ENCODE data around the gene SYT4. TPM values are rescaled to one million over a fixed set of nuclear protein-coding genes. Genes with fewer than 3 reads are reported as not detected.

The SYT4 gene
- total RNA-seq, 2 experiments from 2014 or later, result 0.31 TPM; not detected in 1

DNA sequence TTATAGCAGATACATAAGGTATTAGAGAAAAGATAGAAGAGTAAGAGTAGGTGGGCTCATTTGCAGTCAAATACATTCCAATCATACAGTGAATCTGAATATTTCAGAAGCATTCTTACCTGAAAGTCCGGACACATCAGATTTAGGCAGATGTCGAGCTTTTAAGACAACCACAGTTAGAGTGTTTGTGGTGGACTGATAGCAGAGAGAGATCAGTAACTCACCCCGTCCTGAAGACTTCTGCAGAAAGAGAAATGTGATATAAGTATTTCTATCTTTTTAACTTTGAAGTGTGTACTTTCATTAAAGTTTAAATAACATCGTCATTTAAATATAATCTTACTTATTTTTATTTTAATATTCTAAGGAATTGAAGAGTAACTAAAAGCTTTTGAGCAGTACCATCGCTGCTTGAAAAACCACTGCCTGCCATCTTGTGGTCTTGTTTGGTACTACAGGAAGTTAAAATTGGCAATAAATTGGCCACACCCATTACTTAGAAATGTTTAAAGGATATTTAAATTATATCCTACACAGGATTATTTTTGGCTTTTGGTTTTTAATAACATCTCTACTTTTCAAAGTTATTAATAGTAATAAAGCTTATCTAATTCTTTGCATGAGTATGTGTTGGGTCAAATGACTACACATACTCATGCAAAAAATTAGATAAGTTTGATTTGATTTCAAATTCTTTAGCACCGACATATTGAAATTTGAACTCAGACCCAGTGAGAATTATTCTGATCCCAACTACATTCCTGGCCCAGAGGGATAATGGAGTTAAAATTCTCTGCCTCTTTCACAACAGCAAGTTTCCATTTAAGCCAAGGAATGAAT, 5.5 kb downstream of the SYT4 start:
- Mint-ChIP-seq H3K36me3 (ENCODE audit: low read depth) (no peaks in the 10 kb centered on the region), H3K27ac (no peak overlapping the region), H3K9me3 (no peaks in the 10 kb centered on the region), H3K4me3 (no peak overlapping the region), H3K4me1 (ENCODE audit: low read depth) (no peaks in the 10 kb centered on the region), H3K27me3 (no peaks in the 10 kb centered on the region)
- intact Hi-C loops (cut with DNase I, micrococcal nuclease), result loop anchor here in 1 of 2 experiments (5.0 to 10.0 kb wide), 2 partner anchors 977 to 1160 kb away; no protein-coding TSS in a partner anchor
- Histone ChIP-seq H3K27ac (ENCODE audit: low read depth in 1 of 2, low read length in 2 of 2) (no peak overlapping the region), H3K4me1 (ENCODE audit: insufficient read depth, low read length) (no peaks in the 10 kb centered on the region), H3K4me3 (ENCODE audit: low read length) (no peak overlapping the region), H3K27me3 (ENCODE audit: control insufficient read depth in 1 of 2, insufficient read depth in 2 of 2, low read length in 2 of 2) (no peaks in the 10 kb centered on the region), H3K9me3 (ENCODE audit: control insufficient read depth in 1 of 2, insufficient read depth in 1 of 2, low read length in 2 of 2) (no peaks in the 10 kb centered on the region), H3K36me3 (ENCODE audit: insufficient read depth, low read length) (no peaks in the 10 kb centered on the region)
- peak in 4 of 14 experiments; percentile 3 to 36 (median 32) for DNase-seq
- no peak for ATAC-seq (ENCODE audit: poor library complexity)
- ChIA-PET CTCF (interaction anchor here (1.9 kb wide), 1 partner anchor 1157 kb away, joined by 13 read pairs; no protein-coding TSS in a partner anchor), POLR2A (no interaction called here)
- TF ChIP-seq, protein P1, sequence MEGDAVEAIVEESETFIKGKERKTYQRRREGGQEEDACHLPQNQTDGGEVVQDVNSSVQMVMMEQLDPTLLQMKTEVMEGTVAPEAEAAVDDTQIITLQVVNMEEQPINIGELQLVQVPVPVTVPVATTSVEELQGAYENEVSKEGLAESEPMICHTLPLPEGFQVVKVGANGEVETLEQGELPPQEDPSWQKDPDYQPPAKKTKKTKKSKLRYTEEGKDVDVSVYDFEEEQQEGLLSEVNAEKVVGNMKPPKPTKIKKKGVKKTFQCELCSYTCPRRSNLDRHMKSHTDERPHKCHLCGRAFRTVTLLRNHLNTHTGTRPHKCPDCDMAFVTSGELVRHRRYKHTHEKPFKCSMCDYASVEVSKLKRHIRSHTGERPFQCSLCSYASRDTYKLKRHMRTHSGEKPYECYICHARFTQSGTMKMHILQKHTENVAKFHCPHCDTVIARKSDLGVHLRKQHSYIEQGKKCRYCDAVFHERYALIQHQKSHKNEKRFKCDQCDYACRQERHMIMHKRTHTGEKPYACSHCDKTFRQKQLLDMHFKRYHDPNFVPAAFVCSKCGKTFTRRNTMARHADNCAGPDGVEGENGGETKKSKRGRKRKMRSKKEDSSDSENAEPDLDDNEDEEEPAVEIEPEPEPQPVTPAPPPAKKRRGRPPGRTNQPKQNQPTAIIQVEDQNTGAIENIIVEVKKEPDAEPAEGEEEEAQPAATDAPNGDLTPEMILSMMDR (IDR thresholded peaks at IDR 0.05), result peak; percentile 72

DNA sequence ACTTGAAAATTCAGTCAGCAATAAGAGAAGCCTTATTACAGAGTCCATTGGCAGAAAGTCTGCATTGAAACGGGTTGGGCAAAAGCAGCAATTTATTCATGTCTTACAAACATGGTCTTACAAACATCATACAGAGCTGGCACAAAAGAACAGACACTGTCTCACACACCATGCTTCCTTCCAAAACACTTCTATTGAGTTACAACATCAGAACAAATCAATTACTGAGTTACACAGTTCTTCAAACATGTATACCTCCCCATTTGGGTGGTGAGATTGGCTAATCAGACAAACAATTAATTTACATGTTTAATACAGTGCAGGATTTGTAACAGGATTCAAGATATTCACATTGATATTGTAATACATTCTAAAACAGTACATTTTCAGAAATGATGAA, 9.5 kb downstream of the SYT4 start:
- CTCF ChIA-PET, result no interaction called here
- Histone ChIP-seq H3K9me3 (ENCODE audit: control insufficient read depth in 1 of 2, insufficient read depth in 1 of 2, low read length in 2 of 2) (no peaks in the 10 kb centered on the region), H3K4me3 (ENCODE audit: low read length) (no peak overlapping the region), H3K27me3 (ENCODE audit: control insufficient read depth in 1 of 2, insufficient read depth in 2 of 2, low read length in 2 of 2) (no peaks in the 10 kb centered on the region), H3K4me1 (ENCODE audit: insufficient read depth, low read length) (no peaks in the 10 kb centered on the region), H3K36me3 (ENCODE audit: insufficient read depth, low read length) (no peaks in the 10 kb centered on the region), H3K27ac (ENCODE audit: low read depth in 1 of 2, low read length in 2 of 2) (no peak overlapping the region)
- ATAC-seq (ENCODE audit: poor library complexity), result no peak
- Mint-ChIP-seq H3K9me3 (no peaks in the 10 kb centered on the region), H3K27me3 (no peaks in the 10 kb centered on the region), H3K4me3 (no peak overlapping the region), H3K27ac (no peak overlapping the region), H3K36me3 (ENCODE audit: low read depth) (no peaks in the 10 kb centered on the region), H3K4me1 (ENCODE audit: low read depth) (no peaks in the 10 kb centered on the region)
- intact Hi-C loops (cut with DNase I, micrococcal nuclease), result no loop called here
- TF ChIP-seq, protein P1 (IDR thresholded peaks at IDR 0.05), result no peak
- DNase-seq, result no peak
- POLR2A ChIA-PET, result no interaction called here

DNA sequence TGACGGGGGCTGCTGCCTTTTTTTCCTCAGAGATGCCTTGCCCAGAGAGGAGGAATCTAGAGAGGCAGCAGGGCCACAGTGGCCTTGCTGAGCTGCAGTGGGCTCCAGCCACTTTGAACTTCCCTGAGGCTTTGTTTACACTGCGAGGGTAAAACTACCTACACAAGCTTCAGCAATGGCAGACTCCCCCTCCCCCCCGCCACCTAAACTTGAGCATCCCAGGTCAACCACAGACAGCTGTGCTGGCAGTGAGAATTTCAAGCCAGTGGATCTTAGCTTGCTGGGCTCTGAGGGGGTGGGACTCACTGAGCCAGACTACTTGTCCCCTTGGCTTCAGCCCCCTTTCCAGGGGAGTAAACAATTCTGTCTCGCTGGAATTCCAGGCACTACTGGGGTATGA, 11.8 kb downstream of the SYT4 start:
- H3K27ac ChIP-seq (ENCODE audit: low read depth in 1 of 2, low read length in 2 of 2), result no peak overlapping the region
- TF ChIP-seq, protein P1 (IDR thresholded peaks at IDR 0.05), result no peak
- POLR2A ChIA-PET, result no interaction called here
- H3K4me3 ChIP-seq (ENCODE audit: low read length), result no peak overlapping the region
- CTCF ChIA-PET, result no interaction called here
- no peak for DNase-seq
- intact Hi-C loops (cut with DNase I, micrococcal nuclease), result no loop called here
- Mint-ChIP-seq H3K36me3 (ENCODE audit: low read depth) (no peaks in the 10 kb centered on the region), H3K27ac (no peak overlapping the region), H3K4me1 (ENCODE audit: low read depth) (no peaks in the 10 kb centered on the region), H3K27me3 (no peaks in the 10 kb centered on the region), H3K9me3 (peaks cover 12% of the 10 kb centered on the region), H3K4me3 (no peak overlapping the region)
- no peaks in the 10 kb centered on the region for H3K36me3 ChIP-seq (ENCODE audit: insufficient read depth, low read length)
- no peaks in the 10 kb centered on the region for H3K9me3 ChIP-seq (ENCODE audit: control insufficient read depth in 1 of 2, insufficient read depth in 1 of 2, low read length in 2 of 2)
- H3K4me1 ChIP-seq (ENCODE audit: insufficient read depth, low read length), result no peaks in the 10 kb centered on the region
- ATAC-seq (ENCODE audit: poor library complexity), result no peak
- H3K27me3 ChIP-seq (ENCODE audit: control insufficient read depth in 1 of 2, insufficient read depth in 2 of 2, low read length in 2 of 2), result no peaks in the 10 kb centered on the region

Data from CD4-positive, alpha-beta T cell (primary cell).